ENCODE results near the gene CAPS2.

CAPS2 gene

DNA sequence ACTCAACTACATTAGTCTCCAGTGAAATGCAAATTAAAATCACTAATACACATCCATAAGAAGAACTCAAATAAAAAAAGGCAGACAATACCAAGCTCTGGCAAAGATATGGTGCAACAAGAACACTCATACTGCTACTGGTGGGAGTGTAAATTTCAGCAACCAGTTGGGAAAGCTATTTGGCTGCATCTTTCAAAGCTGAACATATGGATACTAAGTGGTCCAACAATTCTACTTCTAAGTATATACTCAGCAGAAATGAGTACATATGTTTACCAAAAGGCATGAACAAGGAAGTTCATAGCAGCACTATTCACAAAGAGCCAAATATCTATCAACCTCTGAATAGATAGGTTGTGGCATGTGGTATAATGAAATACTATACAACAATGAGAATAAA, 27.3 kb downstream of the CAPS2 start:
- no peak for DNase-seq

- DNase-seq = no peak
Measured at GRCh38 chr12:75302225-75302624, 27.9 kb downstream of the CAPS2 start.

- DNase-seq = no peak
Measured at GRCh38 chr12:75294797-75295196, 35.3 kb downstream of the CAPS2 start.

DNA sequence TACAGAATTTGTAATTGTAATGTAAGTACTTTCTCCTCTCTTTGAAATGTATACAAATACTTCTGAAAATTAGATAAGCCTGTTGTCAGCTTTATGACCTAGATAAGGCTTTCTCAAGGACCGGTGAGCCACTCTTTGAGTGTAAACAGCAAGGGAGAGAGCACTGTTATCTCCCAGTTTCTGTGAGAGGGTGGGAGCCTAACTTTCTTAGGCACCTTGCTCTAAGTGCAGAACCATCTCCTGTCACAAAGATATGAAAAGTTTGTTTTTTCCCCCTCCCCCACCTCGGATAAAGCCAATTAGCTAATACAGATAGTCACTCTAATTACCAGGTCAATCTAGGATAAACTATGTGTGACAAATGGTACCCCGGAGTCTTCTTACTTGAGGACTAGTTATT, 35.8 kb downstream of the CAPS2 start:
- no peak for DNase-seq

DNA sequence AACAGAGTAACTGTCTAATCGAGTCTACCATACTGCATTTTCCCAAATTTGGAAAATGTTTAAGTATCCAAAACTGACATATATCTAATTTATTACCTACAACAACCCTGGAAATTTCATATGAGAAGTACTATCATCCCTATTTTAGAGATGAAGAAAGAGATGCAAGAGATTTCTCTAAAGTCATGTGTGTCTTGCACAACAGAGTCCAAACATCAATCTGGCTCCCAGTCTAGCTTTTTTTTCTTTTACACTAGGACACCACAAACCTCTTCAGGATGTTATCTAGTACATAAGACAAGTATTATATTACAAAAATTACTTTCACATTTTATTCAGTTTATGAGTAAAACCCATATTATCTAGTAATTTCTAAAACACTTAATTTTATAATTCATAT, 39.1 kb downstream of the CAPS2 start:
- DNase-seq = no peak

GRCh38 chr12:75289753-75290152, 40.4 kb downstream of the CAPS2 start:
- DNase-seq = no peak

GRCh38 chr12:75288860-75289259, 41.3 kb downstream of the CAPS2 start:
- no peak for DNase-seq

- no peak for DNase-seq
Measured at GRCh38 chr12:75275702-75276101, 54.4 kb downstream of the CAPS2 start.

DNA sequence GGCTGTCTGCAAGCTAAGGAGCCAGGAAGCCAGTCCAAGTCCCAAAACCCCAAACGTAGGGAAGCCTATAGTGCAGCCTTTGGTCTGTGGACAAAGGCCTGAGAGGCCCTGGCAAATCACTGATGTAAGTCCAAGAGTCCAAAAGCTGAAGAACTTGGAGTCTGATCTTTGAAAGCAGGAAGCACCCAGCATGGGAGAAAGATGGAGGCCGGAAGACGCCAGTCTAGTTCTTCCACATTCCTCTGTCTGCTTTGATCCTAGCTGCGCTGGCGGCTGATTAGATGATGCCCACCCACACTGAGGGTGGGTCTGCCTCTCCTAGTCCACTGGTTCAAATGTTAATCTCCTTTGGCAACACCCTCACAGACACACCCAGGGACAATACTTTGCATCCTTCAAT, 58.5 kb downstream of the CAPS2 start:
- DNase-seq = no peak

DNA sequence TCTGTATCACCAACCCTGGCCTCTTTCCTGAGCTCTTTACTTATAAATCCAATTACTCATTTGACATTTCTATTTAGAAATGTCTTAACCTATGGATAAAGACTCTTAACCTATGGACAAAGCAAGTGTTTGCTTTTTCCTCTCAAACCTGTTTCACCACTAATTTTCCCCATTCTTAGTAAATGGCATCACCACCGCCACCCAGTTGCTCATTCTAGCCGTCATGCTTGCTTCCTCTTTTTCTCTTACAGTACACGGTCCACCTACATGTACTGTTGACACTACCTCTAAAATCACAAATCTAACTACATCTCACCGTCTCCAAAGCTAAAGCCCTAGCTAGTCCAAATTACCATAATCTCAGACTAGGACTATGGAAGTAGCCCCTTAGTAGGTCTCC, 60.0 kb downstream of the CAPS2 start:
- DNase-seq = no peak

DNA sequence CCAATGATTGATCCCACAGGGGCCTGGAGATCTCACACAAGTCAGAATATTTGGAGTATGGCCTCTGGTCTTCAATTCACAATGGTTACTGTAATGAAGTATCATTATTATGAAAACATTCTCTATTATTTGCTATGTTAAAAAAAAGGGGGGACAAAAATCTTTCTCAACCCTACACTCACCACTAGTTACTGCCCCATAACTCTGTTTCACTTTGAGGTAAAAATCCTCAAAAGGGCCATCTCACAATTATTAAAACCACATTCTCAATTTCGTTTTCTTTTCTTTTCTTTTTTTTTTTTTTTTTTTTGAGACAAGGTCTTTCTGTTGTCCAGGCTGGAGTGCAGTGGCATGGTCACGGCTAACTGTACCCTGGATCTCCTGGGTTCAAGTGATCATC, 60.9 kb downstream of the CAPS2 start:
- DNase-seq = no peak

DNA sequence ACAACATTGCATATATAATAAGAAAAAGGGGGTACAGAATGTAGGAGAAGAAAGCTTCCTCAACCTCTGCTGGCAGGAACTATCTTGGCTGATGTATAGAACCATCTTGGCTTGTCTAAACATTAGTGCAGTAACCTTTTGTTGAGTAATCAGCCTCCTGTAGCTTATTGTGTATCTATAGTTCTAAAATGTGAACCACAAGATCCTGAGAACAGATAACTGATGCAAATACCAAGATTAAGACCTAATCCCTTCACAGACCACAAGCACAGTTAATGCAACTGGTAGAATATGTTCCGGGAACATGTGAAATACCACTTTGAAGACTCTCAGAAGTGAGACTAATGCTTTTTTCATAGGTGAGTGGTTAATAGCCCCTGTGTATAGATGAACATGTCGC, 69.8 kb downstream of the CAPS2 start:
- DNase-seq = no peak

DNA sequence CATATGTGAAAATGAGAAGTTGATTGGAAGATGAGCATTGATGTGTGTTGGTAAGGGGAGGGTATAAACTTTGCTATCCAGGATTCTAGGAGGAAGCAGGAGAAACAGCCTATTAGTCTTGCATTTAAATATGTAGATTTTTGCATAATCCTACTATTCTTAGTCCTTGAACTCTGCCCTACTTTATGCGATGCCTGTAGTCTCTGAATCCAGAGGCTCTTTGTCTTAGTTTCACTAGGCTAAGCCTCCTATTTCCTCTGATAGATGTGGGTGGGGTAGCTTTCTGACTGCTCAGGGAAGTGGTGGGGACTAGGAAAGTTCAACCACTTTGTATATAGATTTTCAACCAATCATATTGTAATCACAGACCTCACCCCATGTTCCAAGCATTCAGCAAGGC, 71.0 kb downstream of the CAPS2 start:
- DNase-seq = no peak

- no peak for DNase-seq
Measured at GRCh38 chr12:75257510-75257909, 72.6 kb downstream of the CAPS2 start.

DNA sequence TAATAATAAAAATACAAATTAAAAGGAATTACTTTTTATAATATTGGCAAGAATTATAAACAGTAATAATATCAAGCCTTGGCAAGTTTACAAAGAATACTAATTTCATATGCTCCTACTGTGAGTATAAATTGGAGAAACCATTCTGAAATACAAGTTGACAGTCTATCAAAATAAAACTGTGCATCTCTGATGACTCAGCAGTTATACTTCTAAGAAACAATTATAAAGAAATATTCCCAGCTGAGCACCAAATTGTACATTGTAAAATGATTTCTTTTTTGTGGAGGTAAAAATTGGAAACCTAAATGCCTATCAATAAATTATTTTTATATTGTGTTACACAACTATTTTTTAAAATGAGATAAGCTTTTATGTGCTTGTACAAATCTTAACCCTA, 85.0 kb downstream of the CAPS2 start:
- DNase-seq = no peak

GRCh38 chr12:75239987-75240386, 90.1 kb downstream of the CAPS2 start:
- DNase-seq = no peak

DNA sequence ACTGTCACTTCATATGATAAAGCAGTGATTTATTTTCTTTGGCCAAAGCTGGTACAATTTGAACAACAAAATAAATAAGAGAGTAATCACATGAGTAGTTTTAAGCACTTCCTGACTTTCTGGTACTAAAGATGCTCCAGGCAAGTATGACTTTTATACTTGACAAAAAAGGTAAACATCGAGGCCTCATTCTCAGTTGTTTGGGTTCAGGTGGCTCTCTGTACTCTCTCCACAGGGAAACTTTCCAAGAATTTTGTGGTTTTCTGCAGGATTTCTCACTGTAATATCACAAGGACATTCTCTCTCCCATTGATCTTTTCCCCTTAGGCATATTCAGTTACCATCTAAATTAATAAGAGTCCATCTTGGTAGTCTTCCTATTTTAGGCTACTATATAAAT, 93.9 kb downstream of the CAPS2 start:
- DNase-seq = no peak

DNA sequence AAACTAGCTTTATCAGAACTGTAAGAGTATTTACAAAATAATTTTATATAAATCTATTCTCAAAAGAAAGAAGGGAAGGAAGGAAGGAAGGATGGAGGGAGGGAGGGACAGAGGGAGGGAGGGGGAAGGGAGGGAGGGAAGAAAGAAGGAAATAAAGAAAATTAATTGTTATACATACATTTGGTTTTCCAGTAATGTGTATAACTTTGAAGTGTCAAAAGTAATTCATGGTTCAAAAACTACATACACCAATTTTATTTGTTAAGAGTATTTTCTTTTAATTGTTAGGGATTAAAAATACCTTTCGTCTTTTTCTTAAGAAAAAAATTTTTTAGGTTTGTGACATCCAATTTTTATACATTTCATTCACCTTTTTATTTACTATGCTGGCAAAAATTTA, 103.0 kb downstream of the CAPS2 start:
- no peak for DNase-seq

Data from SIG-M5 (cell line).